Right lobe of liver (tissue), 4 donors: Measurements from ENCODE around the gene BAIAP2.

Experiments used
- POLR2A ChIP-seq: fragments of 450-650 bp; IDR thresholded peaks from one replicate; pipeline ENCODE4 v1.6.1; 2017; ENCODE audit warnings: antibody characterized with exemption, mild to moderate bottlenecking
- TF ChIP-seq, protein P1 (sequence below), 4 donors: fragments of 200-600 bp in 3 of 4; fragments of 450-650 bp in 1 of 4; IDR thresholded peaks; one replicate each; pipeline versions ENCODE4 v1.5.1 to v1.8.0; 2016 to 2022; ENCODE audit warnings: antibody characterized with exemption in 4 of 4, mild to moderate bottlenecking in 2 of 4
- donor health status: DM: no; HTN: no; CAD: no.
- donor health status: DM: no; HTN: no; CAD: no.
- donor health status: DM: no; HTN: yes; CAD: no.

DNA sequence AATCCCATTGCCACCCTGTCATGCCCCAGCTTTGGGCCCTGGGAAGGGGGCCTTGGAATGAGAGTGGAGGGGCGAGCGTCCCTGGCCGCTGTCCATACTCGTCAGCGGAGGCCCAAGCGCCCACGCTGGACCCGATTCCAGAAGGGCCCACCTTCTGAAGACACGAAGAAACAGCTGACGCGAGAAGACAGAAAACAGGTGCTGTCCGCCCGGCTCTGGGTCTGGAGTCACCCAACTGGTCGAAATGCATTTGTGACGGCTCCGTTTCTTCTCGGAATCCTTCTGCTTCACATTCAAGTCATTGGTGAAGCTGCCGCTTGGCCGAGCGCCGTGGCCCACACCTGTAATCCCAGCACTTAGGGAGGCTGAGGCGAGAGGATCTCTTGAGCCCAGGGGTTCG is 77.5 kb downstream of the BAIAP2 start:
- TF ChIP-seq, protein P1, sequence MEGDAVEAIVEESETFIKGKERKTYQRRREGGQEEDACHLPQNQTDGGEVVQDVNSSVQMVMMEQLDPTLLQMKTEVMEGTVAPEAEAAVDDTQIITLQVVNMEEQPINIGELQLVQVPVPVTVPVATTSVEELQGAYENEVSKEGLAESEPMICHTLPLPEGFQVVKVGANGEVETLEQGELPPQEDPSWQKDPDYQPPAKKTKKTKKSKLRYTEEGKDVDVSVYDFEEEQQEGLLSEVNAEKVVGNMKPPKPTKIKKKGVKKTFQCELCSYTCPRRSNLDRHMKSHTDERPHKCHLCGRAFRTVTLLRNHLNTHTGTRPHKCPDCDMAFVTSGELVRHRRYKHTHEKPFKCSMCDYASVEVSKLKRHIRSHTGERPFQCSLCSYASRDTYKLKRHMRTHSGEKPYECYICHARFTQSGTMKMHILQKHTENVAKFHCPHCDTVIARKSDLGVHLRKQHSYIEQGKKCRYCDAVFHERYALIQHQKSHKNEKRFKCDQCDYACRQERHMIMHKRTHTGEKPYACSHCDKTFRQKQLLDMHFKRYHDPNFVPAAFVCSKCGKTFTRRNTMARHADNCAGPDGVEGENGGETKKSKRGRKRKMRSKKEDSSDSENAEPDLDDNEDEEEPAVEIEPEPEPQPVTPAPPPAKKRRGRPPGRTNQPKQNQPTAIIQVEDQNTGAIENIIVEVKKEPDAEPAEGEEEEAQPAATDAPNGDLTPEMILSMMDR (IDR thresholded peaks at IDR 0.05): no peak
- no peak for TF ChIP-seq POLR2A
